Thyroid gland (tissue), 4 donors: Measurements from ENCODE around the gene COL13A1.

Source experiments
- POLR2A ChIP-seq, 2 donors: fragments of 450-650 bp; IDR thresholded peaks; one replicate each; pipeline ENCODE4 v1.6.1; 2017; ENCODE audit warnings: antibody characterized with exemption in 2 of 2, mild to moderate bottlenecking in 2 of 2, moderate library complexity in 1 of 2
- TF ChIP-seq, protein P1 (sequence below), 6 experiments: fragments of 200-600 bp in 3 of 6; fragments of 450-650 bp in 3 of 6; sonication (generic) in 3 of 6; IDR thresholded peaks; one replicate each; pipeline ENCODE4 v1.5.1; 2016 to 2019; ENCODE audit warnings: antibody characterized with exemption in 6 of 6, mild to moderate bottlenecking in 2 of 6, inconsistent platforms in 1 of 6, moderate library complexity in 1 of 6

DNA sequence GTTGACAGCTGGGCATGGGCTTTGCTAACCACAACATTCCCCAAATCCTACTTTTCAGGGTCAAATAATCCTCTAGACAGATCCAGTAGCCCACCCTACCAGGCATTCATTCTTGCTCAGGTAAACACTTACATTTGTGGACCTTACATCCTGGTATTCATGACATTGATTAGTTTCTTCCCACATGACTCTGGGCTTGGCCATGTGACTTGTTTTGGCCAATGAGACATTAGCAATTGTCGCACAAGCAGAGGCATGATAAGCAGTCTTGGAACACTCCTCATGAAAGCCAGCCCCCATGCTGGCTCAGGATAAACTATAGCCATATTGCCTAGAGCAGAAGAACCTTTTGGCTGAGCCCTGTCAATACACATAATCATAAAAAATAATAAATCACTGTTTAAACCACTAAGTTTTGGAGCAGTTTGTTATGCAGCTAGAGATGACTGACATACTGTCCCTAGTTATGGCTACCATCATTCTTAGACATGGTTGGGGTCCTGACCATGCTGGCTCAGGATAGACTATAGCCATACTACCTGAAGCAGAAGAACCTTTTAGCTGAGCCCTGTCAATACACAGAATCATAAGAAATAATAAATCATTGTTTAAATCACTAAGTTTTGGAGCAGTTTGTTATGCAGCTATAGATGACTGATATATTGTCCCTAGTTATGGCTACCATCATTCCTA, 6.3 kb upstream of the COL13A1 start:
- no peak for TF ChIP-seq POLR2A (IDR thresholded peaks at IDR 0.05)
- TF ChIP-seq, protein P1, sequence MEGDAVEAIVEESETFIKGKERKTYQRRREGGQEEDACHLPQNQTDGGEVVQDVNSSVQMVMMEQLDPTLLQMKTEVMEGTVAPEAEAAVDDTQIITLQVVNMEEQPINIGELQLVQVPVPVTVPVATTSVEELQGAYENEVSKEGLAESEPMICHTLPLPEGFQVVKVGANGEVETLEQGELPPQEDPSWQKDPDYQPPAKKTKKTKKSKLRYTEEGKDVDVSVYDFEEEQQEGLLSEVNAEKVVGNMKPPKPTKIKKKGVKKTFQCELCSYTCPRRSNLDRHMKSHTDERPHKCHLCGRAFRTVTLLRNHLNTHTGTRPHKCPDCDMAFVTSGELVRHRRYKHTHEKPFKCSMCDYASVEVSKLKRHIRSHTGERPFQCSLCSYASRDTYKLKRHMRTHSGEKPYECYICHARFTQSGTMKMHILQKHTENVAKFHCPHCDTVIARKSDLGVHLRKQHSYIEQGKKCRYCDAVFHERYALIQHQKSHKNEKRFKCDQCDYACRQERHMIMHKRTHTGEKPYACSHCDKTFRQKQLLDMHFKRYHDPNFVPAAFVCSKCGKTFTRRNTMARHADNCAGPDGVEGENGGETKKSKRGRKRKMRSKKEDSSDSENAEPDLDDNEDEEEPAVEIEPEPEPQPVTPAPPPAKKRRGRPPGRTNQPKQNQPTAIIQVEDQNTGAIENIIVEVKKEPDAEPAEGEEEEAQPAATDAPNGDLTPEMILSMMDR (IDR thresholded peaks at IDR 0.05) = no peak
